CD4-positive, alpha-beta T cell treated with Interleukin-2 at 100 ng/mL for 4 hours (primary cell): ENCODE data around the gene HSD17B14.
A peak's percentile ranks its signal among the peaks of the same experiment; 100 is the strongest.

ENCODE experiments used
- DNase-seq: peaks from one replicate; pipeline ENCODE4 v3.0.0-alpha.2; 2020; ENCODE audit warnings: low spot score

The HSD17B14 gene

GRCh38 chr19:48826606-48827020 is 9.7 kb downstream of the HSD17B14 start:
- DNase-seq: no peak

- no peak for DNase-seq
Observed at GRCh38 chr19:48822514-48822913, 13.8 kb downstream of the HSD17B14 start.

DNA sequence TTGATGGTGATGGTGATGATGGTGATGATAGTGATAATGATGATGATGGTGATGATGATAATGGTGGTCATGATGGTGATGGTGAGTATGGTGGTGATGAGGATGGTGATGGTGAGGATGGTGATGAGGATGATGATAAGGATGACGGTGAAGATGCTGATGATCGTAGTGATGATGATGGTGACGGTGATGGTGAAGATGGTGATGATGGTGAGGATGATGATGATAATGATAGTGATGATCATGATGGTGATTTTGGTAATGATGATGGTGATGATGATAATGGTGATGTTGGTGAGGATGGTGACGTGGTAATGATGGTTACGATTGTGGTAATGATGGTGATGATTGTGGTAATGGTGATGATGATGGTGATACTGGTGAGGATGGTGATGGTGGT is 14.7 kb downstream of the HSD17B14 start:
- DNase-seq: no peak

- no peak for DNase-seq
Observed at GRCh38 chr19:48819366-48819816, 16.9 kb downstream of the HSD17B14 start.

- no peak for DNase-seq
Observed at GRCh38 chr19:48818234-48818820, 18.0 kb downstream of the HSD17B14 start.

DNA sequence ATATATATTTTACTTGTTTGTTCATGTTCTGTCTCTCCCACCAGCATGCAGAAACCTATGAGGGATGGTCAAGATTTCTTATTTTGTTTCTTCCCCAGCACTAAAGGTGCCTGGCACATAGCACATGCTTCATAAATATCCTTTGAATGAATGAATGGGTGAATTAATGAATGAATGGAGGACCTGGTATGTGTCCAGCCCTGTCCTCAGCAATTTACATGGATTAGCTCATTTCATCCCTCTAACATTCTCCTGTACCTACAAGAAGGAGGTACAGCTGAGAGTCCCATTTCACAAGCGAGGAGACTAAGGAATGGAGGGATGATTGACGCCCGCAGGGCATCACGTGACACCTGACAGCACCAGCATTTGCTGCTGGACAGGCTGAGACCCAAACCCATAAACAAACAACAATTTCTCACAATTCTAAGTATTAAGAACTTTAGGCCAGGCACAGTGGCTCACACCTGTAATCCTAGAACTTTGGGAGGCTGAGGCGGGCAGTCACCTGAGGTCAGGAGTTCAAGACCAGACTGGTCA is 18.6 kb downstream of the HSD17B14 start:
- DNase-seq: no peak

DNA sequence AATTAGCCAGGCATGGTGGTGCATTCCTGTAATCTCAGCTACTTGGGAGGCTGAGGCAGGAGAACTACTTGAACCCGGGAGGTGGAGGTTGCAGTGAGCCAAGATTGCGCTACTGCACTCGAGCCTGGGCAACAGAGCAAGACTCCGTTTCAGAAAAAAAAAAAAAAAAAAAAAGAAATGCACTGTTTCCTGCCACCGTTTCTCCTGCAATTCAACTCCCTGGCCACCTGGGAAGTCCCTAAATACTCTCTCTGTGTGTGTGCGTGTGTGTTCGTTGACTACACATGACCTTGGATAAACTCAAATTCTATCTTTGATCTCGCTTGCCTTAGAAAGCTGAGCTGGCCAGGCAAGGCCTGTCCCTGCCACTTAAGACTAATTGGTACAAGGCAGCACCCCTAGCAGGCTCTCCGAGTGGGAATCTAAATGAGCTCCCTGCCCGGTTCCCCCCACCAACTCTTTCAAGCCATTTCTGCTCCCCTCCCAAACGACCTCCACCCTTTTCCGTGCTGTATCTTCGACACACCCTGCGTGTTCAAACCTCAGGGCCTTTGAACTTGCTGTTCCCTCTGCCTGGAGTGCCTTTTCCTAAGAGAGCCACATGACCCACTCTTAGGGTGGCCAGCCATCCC is 20.3 kb downstream of the HSD17B14 start:
- peak; percentile 15 for DNase-seq

DNA sequence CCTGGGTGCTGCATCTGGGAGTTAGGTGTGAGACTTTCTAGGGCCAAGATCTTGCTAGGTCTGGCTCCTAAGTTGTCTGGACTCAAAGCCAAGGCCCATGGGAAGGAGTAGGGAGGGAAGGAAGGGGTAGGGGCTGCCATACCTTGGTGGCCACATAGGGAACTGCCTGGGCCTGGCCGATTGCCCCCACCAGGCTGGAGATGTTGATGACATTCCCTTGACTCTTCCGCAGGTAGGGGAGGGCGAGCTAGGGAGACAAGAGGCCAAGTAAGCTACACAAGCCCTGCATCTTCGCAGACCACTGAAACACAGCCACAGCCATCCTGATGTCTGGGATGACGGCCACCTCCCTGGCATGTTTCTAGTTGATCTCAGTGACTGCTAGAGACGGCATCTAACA is 21.4 kb downstream of the HSD17B14 start:
- no peak for DNase-seq

DNA sequence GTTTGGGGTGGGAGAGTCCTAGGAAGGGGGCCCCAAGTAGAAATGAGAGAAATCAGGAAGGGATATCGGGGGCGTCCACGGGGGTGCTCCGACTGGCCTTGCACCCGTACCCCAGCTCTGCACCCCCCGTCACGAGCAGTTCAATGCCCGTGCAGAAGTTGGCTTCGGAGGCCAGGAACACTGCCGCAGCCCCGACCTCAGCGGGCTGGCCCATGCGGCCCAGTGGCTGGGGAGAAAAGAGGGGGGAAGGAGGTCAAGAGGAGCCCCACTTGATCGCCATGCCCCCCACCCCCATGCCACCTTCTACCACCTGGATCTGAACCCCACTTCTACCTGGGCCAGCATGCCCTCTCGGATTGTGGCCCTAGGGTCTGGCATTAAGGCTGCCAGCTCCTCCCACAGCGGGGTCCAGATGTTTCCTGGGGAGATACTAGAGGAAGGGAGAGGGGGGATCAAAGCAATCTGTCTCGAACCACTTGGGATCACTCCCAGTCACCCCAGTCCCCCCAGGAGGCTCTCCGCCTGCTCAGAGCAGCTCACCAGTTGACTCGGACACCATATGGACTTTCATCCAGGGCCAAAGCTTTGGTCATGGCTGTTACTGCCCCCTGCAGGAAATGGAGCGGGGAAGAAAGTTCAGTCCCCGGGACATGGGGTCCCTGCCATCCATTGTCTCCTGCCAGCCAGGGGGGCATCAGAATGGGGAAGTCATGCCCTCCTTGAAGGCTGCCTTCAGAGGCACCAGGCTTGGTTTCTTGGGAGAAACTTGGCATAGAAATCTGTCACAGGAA is 23.0 kb downstream of the HSD17B14 start:
- DNase-seq: no peak

DNA sequence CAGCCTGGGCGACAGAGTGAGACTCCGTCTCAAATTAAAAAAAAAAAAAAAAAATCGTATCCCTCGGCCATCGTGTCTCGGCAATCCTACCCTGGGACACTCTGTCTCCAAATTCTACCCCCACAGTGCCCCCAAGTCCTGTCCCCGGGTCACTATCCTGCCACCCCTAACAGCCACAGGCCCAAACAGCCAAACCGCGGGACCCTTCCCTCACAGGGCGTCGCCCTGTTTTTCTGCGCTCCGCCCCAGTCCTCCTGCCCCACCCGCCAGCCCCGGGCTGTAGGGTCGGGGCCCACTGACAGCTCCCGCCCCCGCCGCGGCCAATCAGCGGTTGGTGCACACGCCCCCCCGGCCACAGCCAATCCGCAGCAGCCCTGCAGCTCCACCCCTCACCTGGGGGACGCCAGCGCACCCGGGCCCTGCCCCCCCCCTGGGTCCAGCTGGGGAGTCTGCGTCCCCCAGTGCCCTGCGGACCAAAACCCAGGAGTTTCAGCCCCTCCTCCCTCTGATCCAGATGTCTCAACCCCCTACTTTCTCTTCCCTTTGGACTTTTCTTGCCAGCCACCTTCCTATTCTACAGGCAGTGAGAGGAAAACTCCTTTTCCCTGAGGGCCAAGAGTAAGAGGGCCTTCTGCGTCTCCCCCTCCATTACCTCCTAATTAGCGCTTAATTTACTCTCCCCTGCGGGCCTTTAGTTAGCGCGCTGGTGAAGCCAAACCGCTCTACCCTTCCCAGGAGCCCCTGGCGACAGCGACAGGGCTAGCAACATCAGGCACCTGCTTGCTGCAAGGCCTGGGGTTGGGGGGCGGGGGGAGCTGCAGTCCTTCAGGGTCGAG is 24.0 kb downstream of the HSD17B14 start:
- peak; percentile 64 for DNase-seq

DNA sequence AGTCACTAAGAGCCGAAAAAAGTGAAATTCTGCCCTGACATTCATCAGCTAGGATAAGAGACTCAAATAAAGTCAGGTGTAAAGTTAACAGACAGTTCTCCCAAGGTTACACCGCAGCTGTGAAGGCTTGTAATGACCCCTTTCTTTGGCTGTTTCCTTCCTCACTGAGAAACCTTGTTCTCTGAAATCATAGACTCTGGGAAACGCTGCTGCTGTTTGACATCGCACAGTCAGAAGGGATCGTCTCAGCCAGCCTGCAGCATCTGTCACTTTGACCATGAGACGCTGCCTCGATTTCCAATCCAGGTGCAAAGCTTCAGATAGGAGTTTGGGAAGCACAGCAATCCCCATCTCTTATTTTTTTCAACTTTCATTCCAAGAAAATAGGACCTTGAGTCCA is 26.1 kb downstream of the HSD17B14 start:
- DNase-seq: no peak

DNA sequence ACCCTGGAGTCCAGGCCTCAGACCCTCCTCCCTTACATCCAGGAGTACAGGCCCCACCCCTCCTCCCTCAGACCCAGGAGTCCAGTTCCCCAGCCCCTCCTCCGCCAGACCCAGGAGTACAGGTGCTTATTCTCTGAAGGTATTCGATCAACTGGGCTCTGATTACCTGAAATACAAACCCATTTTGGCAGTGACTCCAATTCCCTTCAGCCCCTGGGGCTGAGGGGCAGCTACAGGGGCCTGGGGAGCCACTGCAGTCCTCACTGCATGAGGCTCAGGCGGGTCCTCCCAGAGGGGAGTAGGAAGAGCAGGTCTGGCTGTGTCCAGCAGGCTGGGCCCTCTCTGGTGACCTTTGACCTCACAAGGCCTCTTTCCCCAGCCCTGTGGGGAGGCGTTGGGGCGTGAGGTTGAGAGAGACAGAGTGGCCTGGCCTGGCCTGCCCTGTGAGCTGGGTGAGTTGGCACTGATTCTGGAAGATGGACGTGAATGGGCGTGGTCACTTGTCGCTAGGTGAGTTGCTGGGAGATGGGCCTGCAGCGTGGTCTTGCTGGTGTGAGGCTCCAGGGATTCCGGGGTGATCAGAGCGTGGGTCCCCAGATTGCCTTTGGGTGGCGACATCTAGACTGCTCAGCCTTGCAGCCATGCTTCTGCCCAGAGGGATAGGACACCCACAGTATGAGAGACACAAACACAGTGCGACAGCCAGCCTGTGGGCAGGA is 28.5 kb downstream of the HSD17B14 start:
- DNase-seq: no peak

DNA sequence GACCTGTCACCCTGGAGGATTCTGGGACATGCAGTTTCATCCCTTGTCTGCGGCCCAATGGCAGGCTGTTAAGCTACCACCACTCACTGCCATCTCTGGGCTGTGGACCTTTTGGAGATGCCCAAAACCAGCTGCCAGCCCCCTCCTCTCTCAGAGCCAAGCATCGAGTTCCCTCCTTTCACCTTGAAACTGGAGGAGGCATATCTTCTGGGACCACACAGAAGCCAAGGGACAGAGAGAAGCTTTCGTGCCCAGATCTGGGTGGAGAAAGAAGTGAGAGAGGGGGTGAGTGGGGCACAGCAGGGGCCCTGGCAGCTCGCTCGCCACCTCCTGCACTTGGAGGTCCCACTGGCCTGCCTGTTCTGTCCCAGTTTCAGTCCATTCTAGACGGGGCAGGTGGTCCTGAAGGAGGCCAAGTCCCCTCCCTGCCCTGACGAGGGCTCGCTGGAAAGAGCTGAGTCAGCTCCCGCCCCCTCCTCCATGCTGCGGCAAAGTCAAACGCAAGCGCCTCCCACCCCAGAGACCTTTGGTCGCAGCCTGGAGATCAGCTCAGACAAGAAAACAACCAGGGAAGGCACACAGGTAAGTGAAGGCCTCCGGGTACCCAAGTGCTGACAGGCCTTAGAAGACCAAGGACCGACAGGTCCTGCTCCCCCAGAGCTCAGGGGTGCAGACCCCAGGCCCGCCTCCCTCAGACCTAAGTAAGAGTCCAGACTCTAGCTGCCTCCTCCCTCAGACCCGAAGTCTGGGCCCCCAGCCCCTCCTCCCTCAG is 29.3 kb downstream of the HSD17B14 start:
- DNase-seq: no peak

DNA sequence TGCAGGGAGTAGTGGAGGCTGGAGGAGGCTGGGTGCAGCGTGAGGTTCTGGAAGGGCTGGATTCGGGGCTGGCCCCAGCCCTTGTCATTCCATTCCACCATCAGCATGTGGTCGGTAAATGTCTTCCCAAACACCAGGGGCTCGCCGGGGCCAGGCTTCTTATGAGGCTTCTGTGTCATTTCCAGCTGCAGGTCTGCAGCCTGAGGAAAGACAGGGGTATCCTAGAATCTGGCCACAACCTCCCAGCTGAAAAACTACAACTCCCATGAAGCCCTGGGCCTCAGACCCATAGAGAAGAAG is 29.8 kb downstream of the HSD17B14 start:
- peak; percentile 54 for DNase-seq

- no peak for DNase-seq
Observed at GRCh38 chr19:48805452-48805851, 30.8 kb downstream of the HSD17B14 start.

GRCh38 chr19:48804496-48804895 is 31.8 kb downstream of the HSD17B14 start:
- DNase-seq: no peak

DNA sequence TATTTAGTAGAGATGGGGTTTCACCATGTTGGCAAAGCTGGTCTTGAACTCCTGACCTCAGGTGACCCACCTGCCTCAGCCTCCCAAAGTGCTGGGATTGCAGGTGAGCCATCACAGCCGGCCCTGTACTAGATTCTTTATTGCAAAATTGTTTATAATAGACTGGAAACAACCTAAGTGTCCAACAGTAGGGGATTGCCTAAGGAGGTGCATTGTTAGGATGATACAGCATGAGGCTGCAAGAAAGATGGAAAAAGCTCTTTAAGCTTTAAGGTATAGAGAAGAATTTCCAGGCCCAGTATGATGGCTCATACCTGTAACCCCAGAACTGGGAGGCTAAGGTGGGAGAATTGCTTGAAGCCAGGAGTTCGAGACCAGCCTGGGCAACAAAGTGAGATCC is 33.7 kb downstream of the HSD17B14 start:
- DNase-seq: no peak

GRCh38 chr19:48799358-48800300 is 36.7 kb downstream of the HSD17B14 start:
- DNase-seq: no peak

DNA sequence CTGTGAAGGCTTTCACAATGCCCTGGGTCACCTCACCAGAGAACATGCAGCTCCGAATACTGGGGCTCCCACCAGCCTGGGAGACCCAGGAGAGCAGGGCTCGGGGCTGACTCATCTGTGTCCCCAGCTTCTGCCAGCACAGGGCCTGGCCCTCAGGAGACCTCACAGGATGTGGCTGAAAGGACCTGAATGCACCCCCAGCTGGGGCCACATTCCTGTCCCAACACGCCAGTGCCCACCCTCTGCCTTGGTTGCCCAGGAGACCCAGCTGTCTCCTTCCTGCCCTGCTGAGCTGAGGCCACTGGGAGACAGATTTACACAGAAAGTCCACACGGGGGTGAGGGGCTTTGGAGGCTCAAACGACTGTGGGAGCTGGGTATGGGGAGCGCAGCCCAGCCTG is 37.4 kb downstream of the HSD17B14 start:
- no peak for DNase-seq

GRCh38 chr19:48797103-48797502 is 39.2 kb downstream of the HSD17B14 start:
- no peak for DNase-seq
